GM18499 (cell line): ENCODE data around the gene WHRN.

Experiments used
- ATAC-seq: cut with Tn5 transposase; IDR thresholded peaks from one replicate; pipeline ENCODE4 v1.9.1; 2021; ENCODE audit warnings: moderate number of reproducible peaks; ENCODE audit not compliant: insufficient read depth, unreplicated experiment

WHRN gene

GRCh38 chr9:114371973-114372917 is 133.0 kb downstream of the WHRN start:
- no peak for ATAC-seq

GRCh38 chr9:114371343-114371944 is 133.8 kb downstream of the WHRN start:
- no peak for ATAC-seq

GRCh38 chr9:114370968-114371320 is 134.3 kb downstream of the WHRN start:
- no peak for ATAC-seq

GRCh38 chr9:114370251-114370967 is 134.9 kb downstream of the WHRN start:
- no peak for ATAC-seq

- ATAC-seq: no peak
Measured at GRCh38 chr9:114369216-114370130, 135.8 kb downstream of the WHRN start.

DNA sequence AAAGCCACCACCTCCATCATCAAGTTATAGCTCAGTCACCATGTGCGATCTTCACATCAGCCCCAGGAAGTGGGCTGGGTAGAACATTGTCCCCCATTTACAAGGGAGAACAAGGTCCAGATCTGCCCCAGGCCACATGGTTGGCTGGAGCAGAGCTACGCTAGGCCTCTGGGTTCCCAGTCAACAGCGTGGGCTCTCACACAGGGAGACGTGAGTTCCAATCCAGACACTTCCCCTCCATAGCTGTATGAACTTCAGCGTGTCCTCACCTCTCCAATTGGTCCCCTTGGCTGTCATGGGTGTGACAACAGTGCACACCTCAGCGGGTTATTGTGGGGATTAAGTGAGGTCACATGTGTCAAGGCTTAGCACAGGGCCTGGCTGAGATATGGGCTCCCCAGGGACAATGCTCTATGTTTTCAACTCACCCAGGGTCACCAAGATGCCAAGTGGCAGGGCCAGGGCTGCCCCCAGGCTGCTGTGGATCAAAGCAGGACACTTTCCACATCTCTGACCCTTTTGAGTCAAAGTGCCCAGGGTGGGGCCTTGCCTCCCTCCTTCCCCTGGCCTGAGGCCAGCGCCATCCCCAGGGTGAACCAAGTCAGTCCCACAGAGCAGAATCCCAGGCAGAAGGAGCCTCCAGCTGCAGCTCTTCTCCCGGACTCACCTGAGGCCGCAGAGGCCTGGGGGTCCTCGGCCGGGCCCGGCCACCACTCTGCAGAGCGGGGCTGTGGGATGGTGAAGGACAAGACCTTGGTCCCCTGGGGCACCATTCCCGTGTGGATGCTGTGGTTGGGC is 137.3 kb downstream of the WHRN start:
- ATAC-seq: no peak

- ATAC-seq: no peak
Measured at GRCh38 chr9:114367366-114367765, 137.9 kb downstream of the WHRN start.

DNA sequence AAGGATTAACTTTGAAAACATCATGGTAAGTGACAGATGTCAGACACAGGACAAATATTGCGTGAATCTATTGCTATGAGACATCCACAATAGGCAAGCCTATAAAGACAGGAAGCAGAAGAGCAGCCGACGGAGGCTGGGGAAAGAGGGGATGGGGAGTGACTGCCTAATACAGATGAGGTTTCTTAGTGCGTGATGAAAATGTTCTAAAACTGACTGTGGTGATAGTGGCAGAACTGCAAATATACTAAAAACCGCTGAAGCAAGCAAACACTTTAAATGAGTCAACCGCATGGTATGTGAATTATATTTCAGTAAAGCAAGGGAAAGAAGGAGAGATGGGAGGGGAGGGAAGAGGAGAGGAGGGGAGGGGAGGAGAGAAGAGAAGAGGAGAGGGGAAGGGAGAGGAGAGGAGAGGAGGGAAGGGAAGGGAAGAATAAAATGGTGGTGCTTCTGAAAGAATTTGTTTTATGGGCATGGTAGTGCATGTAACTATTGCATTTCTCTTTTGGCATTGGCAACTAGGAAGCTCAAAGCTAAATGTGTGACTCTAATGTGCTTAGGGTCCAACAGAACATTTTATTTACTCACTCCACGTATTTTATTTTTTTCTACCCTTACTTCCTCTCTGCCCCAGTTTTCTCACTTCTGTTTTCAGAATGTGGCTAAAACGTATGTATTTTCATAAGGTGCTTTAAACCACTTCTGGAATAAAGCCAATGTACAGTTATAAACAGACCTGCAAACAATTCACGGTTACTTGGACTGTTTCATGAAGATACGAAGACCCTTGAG is 138.7 kb downstream of the WHRN start:
- ATAC-seq: no peak

DNA sequence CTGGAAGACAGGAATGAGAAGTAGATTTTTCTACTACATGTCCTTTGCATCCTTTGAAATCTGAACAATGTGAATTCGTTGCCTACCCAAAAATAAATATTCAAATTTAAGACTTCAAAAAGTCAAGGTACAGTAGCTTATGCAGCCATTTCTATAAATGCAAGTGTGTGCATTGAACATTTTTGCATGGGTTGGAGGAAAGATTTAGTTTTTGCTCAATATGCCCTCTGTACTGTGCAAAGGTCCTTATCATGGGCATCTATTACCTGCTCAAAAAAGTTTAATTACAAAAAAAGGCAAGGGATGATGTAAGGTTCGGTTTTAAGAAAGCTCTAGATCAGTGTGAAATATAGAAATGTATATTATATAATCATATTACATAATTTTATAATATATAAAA is 140.1 kb downstream of the WHRN start:
- ATAC-seq: no peak

- no peak for ATAC-seq
Measured at GRCh38 chr9:114364134-114365041, 140.9 kb downstream of the WHRN start.

DNA sequence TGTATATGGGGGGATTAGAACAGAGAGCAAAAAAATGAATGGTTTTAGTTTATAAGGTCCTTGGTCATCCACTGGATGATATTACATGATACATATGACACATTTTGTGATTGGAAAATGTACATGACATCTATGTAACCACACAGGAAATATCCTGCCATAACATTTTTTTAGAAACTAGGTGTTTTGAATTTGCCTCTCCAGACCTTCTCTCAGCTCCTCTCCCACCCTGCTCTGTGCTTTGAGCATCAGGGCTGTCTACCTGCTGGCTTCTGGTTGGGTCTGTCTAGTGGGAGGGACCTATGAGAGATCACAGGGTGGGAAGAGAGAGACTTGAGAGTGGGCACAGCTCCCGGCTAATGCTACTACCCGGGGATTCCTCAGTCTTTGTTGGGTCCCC is 141.8 kb downstream of the WHRN start:
- no peak for ATAC-seq

DNA sequence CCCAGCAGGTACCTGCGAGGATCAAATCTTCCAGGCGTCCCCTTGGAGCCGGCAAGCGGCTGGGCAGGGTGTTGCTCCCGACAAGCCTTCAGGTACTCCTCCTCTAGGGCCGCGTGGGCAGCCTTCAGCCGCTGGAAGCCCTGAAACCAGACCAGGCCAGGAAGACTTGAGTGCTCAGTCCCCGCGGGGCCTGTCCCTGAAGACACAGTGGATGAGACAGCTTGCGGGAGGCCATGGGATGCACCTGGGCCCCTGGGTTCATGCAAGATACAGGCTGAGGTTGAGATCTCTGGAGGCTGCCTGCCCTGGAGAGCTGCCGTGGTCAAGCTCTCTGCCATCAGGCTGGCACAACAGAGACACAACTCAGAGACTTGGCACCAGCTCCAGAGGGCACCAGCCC is 142.9 kb downstream of the WHRN start:
- no peak for ATAC-seq

DNA sequence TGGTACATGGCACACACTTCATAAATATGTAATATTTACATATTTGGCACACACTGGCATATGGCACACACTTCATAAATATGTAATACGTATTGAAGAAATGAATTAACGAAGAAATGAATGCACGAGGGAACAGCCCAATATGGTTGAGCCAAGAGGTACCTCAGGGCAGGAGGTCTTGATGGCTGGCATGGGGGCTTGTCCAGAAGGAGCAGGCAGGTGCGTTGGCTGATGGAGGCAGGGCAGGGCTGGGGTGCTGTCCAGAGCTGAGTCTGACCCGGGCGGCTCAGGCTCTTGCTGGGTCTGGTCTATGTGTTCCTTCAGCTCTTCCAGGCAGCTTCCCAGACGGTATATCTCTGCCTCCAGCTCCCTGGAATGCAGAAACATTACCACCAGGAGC is 143.7 kb downstream of the WHRN start:
- ATAC-seq: no peak

- no peak for ATAC-seq
Measured at GRCh38 chr9:114359801-114360200, 145.5 kb downstream of the WHRN start.

DNA sequence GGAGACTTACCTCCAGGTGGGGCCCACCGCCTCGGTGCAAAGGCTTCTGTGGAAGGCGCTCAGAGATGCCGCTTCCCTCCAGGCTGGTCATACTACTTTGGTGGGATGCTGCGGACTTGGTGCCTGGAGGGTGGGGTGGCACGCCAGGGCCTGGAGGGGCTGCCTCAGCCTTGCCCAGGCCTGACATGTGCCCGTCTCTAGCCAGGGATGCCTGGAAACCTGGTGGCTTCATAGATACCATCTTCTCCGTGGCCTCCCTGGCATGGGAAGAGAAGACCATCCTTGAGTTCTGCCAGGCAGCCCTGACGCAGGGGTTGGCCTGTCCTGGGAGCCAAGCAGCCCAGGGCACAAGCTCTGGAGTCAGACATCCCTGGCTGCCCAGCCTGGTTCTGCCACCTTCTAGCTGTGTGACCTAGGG is 147.4 kb downstream of the WHRN start:
- ATAC-seq: no peak

DNA sequence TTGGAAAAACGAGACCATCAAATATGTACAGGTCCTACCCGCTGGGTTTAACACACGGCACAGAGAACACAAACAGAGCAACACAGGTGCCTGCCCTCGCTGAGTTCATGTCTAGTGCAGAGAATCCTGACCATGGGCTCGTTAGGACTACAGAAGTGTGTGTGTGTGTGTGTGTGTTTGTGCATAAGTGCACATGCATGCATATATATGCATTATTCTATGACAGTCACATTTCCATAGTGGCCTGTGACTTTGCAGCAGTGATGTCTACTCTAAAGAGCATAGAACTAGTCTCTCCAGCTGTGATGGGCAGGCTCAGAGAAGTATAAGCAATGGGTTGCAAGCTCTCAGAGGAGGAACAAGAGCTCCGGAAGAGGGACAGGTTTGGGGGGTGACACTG is 147.9 kb downstream of the WHRN start:
- ATAC-seq: no peak

- no peak for ATAC-seq
Measured at GRCh38 chr9:114356792-114357191, 148.5 kb downstream of the WHRN start.

DNA sequence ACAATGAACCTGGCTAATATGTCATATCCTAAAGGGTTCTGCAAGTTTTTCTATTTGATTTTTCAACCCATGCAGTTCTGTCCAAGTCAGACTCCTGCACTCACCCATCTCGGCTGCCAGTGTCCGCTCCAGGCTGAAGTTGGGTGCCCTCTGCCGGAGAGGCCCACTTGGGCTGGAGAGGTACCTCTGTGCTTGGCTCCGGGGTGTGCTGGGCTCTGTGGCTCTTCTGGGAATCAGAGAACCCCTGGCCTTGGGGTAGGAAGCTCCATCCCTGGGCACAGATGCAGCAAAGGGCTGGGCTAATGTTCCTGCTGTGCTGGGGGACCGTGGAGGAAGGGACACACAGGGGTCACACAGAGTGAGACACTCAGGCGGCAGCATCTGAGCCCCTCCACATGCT is 149.5 kb downstream of the WHRN start:
- no peak for ATAC-seq
